Measurements from ENCODE around the gene C1QTNF1. TPM values are rescaled to one million over a fixed set of nuclear protein-coding genes. Genes with fewer than 3 reads are reported as not detected.

The C1QTNF1 gene
- total and polyA plus RNA-seq, 2 experiments from 2014 or later: 9.5 to 13.3 TPM

- Histone ChIP-seq H3K27ac (no peak overlapping the region), H2AFZ (no peak overlapping the region), H3K79me2 (no peaks in the 10 kb centered on the region), H3K9me3 (ENCODE audit: low read depth) (no peaks in the 10 kb centered on the region), H3K4me2 (no peak overlapping the region), H3K4me1 (ENCODE audit: insufficient read depth) (peaks cover 9% of the 10 kb centered on the region), H4K20me1 (ENCODE audit: insufficient read depth, poor library complexity, severe bottlenecking) (peaks cover 4% of the 10 kb centered on the region), H3K4me3 (no peak overlapping the region), H3K9me2 (replicated peaks; ENCODE audit: insufficient read depth) (no peaks in the 10 kb centered on the region), H3K27me3 (no peaks in the 10 kb centered on the region), H3K36me3 (replicated peaks; ENCODE audit: insufficient read depth, low read depth) (no peaks in the 10 kb centered on the region)
- WGBS (ENCODE audit: low lambda C conversion rate, missing lambda C conversion rate): 94% methylated on average over 12 of the region's 12 CpGs
- DNase-seq (ENCODE audit: low spot score): no peak
- TF ChIP-seq EZH2 (IDR thresholded peaks at IDR 0.05; ENCODE audit: borderline replicate concordance) (no peak), EZH2phosphoT487 (IDR thresholded peaks at IDR 0.05; ENCODE audit: low read depth, severe bottlenecking, unreplicated experiment) (no peak), CTCF (IDR thresholded peaks at IDR 0.05; ENCODE audit: poor library complexity) (no peak)
These were observed 31.3 kb upstream of the C1QTNF1 start for GRCh38 chr17:78992542-78993212.

GRCh38 chr17:78993241-78993956 is 30.6 kb upstream of the C1QTNF1 start:
- Histone ChIP-seq H2AFZ (no peak overlapping the region), H3K27ac (no peak overlapping the region), H3K79me2 (no peaks in the 10 kb centered on the region), H4K20me1 (ENCODE audit: insufficient read depth, poor library complexity, severe bottlenecking) (peaks cover 4% of the 10 kb centered on the region), H3K4me2 (no peak overlapping the region), H3K4me1 (ENCODE audit: insufficient read depth) (peaks cover 9% of the 10 kb centered on the region), H3K27me3 (no peaks in the 10 kb centered on the region), H3K9me3 (ENCODE audit: low read depth) (no peaks in the 10 kb centered on the region), H3K36me3 (replicated peaks; ENCODE audit: insufficient read depth, low read depth) (no peaks in the 10 kb centered on the region), H3K9me2 (replicated peaks; ENCODE audit: insufficient read depth) (no peaks in the 10 kb centered on the region), H3K4me3 (no peak overlapping the region)
- 83% methylated on average over 49 of the region's 49 CpGs for WGBS (ENCODE audit: low lambda C conversion rate, missing lambda C conversion rate)
- peak; percentile 74 for DNase-seq (ENCODE audit: low spot score)
- TF ChIP-seq EZH2phosphoT487 (IDR thresholded peaks at IDR 0.05; ENCODE audit: low read depth, severe bottlenecking, unreplicated experiment) (no peak), CTCF (IDR thresholded peaks at IDR 0.05; ENCODE audit: poor library complexity) (peak; percentile 73)

- DNase-seq (ENCODE audit: low spot score): no peak
- Histone ChIP-seq H3K27me3 (no peaks in the 10 kb centered on the region), H3K36me3 (replicated peaks; ENCODE audit: insufficient read depth, low read depth) (no peaks in the 10 kb centered on the region), H3K4me2 (no peak overlapping the region), H4K20me1 (ENCODE audit: insufficient read depth, poor library complexity, severe bottlenecking) (peaks cover 4% of the 10 kb centered on the region), H3K9me3 (ENCODE audit: low read depth) (no peaks in the 10 kb centered on the region), H3K9me2 (replicated peaks; ENCODE audit: insufficient read depth) (no peaks in the 10 kb centered on the region), H3K79me2 (peaks cover 1% of the 10 kb centered on the region), H3K27ac (no peak overlapping the region), H2AFZ (no peak overlapping the region), H3K4me3 (no peak overlapping the region), H3K4me1 (ENCODE audit: insufficient read depth) (peaks cover 9% of the 10 kb centered on the region)
- 94% methylated on average over 22 of the region's 22 CpGs for WGBS (ENCODE audit: low lambda C conversion rate, missing lambda C conversion rate)
- TF ChIP-seq EZH2phosphoT487 (IDR thresholded peaks at IDR 0.05; ENCODE audit: low read depth, severe bottlenecking, unreplicated experiment) (no peak), EZH2 (IDR thresholded peaks at IDR 0.05; ENCODE audit: borderline replicate concordance) (no peak), CTCF (IDR thresholded peaks at IDR 0.05; ENCODE audit: poor library complexity) (no peak)
These were observed 29.8 kb upstream of the C1QTNF1 start for GRCh38 chr17:78993981-78994671.

All from hepatocyte (in vitro differentiated cells).